ENCODE results near the gene DERA. TPM values are rescaled to one million over a fixed set of nuclear protein-coding genes. Genes with fewer than 3 reads are reported as not detected.
"Not testable (repeated sequence)": the region's sequence is repeated elsewhere in the genome, so short reads cannot be mapped to it uniquely, and the experiment has no call there.

The DERA gene
- 15.9 and 17.3 TPM in 2 replicates for total RNA-seq

- Mint-ChIP-seq H3K36me3 (ENCODE audit: low read depth) (no peaks in the 10 kb centered on the region), H3K9me3 (no peaks in the 10 kb centered on the region), H3K27me3 (no peaks in the 10 kb centered on the region), H3K4me3 (peak within 1 kb of the TSS; percentile 84), H3K4me1 (peaks cover 10% of the 10 kb centered on the region), H3K27ac (peak within 1 kb of the TSS; percentile 77)
- intact Hi-C loops (cut with micrococcal nuclease) = loop anchor here (1.0 kb wide), 2 partner anchors 13 to 29 kb away; partner anchors contain the start of gene STRAP
- peak; percentile 90 for DNase-seq
These were observed at the start of gene DERA for GRCh38 chr12:15910864-15911721. Gene DERA, plus strand, starts transcription at chr12:15911332. Its CDS starts 52 bp downstream, at chr12:15911384.

GRCh38 chr12:15861404-15861803 lies 49.7 kb upstream of the DERA start:
- peaks cover 6% of the 10 kb centered on the region for H3K4me1 Mint-ChIP-seq
- no peak overlapping the region for H3K27ac Mint-ChIP-seq
- no peaks in the 10 kb centered on the region for H3K9me3 Mint-ChIP-seq
- no peaks in the 10 kb centered on the region for H3K36me3 Mint-ChIP-seq (ENCODE audit: low read depth)
- H3K4me3 Mint-ChIP-seq = no peak overlapping the region
- H3K27me3 Mint-ChIP-seq = peaks cover 51% of the 10 kb centered on the region
- no peak for DNase-seq
- intact Hi-C loops (cut with micrococcal nuclease) = no loop called here

- H3K27ac Mint-ChIP-seq = no peak overlapping the region
- DNase-seq = no peak
- peaks cover 49% of the 10 kb centered on the region for H3K27me3 Mint-ChIP-seq
- peaks cover 6% of the 10 kb centered on the region for H3K4me1 Mint-ChIP-seq
- H3K36me3 Mint-ChIP-seq (ENCODE audit: low read depth) = no peaks in the 10 kb centered on the region
- intact Hi-C loops (cut with micrococcal nuclease) = no loop called here
- no peak overlapping the region for H3K4me3 Mint-ChIP-seq
- no peaks in the 10 kb centered on the region for H3K9me3 Mint-ChIP-seq
These were observed 48.3 kb upstream of the DERA start for GRCh38 chr12:15862840-15863239.

GRCh38 chr12:15863372-15863771 lies 47.8 kb upstream of the DERA start:
- Mint-ChIP-seq H3K36me3 (ENCODE audit: low read depth) (no peaks in the 10 kb centered on the region), H3K27ac (no peak overlapping the region), H3K4me1 (peaks cover 6% of the 10 kb centered on the region), H3K4me3 (no peak overlapping the region), H3K27me3 (peaks cover 46% of the 10 kb centered on the region), H3K9me3 (no peaks in the 10 kb centered on the region)
- no peak for DNase-seq
- intact Hi-C loops (cut with micrococcal nuclease) = no loop called here

GRCh38 chr12:15863984-15864383 lies 47.1 kb upstream of the DERA start:
- DNase-seq = no peak
- Mint-ChIP-seq H3K9me3 (no peaks in the 10 kb centered on the region), H3K27me3 (peaks cover 42% of the 10 kb centered on the region), H3K4me3 (peak overlapping the region; percentile 71), H3K27ac (no peak overlapping the region), H3K36me3 (ENCODE audit: low read depth) (no peaks in the 10 kb centered on the region), H3K4me1 (peaks cover 6% of the 10 kb centered on the region)
- intact Hi-C loops (cut with micrococcal nuclease) = no loop called here

GRCh38 chr12:15868186-15868585 lies 42.9 kb upstream of the DERA start:
- Mint-ChIP-seq H3K4me1 (peaks cover 6% of the 10 kb centered on the region), H3K36me3 (ENCODE audit: low read depth) (no peaks in the 10 kb centered on the region), H3K27ac (no peak overlapping the region), H3K9me3 (no peaks in the 10 kb centered on the region), H3K4me3 (no peak overlapping the region), H3K27me3 (peaks cover 26% of the 10 kb centered on the region)
- DNase-seq = no peak
- intact Hi-C loops (cut with micrococcal nuclease) = no loop called here

- H3K27ac Mint-ChIP-seq = no peak overlapping the region
- no peak overlapping the region for H3K4me3 Mint-ChIP-seq
- H3K9me3 Mint-ChIP-seq = no peaks in the 10 kb centered on the region
- intact Hi-C loops (cut with micrococcal nuclease) = no loop called here
- no peak for DNase-seq
- H3K27me3 Mint-ChIP-seq = peaks cover 24% of the 10 kb centered on the region
- peaks cover 6% of the 10 kb centered on the region for H3K4me1 Mint-ChIP-seq
- H3K36me3 Mint-ChIP-seq (ENCODE audit: low read depth) = no peaks in the 10 kb centered on the region
These were observed 37.6 kb upstream of the DERA start for GRCh38 chr12:15873556-15873955.

GRCh38 chr12:15874556-15875145 lies 36.5 kb upstream of the DERA start:
- H3K4me3 Mint-ChIP-seq; H3K36me3 Mint-ChIP-seq (ENCODE audit: low read depth); H3K27ac Mint-ChIP-seq; DNase-seq; H3K9me3 Mint-ChIP-seq; H3K4me1 Mint-ChIP-seq; intact Hi-C loops (cut with micrococcal nuclease): not testable (repeated sequence)
- H3K27me3 Mint-ChIP-seq = peaks cover 20% of the 10 kb centered on the region

GRCh38 chr12:15875863-15876262 lies 35.3 kb upstream of the DERA start:
- no peak overlapping the region for H3K4me3 Mint-ChIP-seq
- H3K36me3 Mint-ChIP-seq (ENCODE audit: low read depth) = no peaks in the 10 kb centered on the region
- H3K9me3 Mint-ChIP-seq = peaks cover 6% of the 10 kb centered on the region
- no peak for DNase-seq
- no peak overlapping the region for H3K27ac Mint-ChIP-seq
- peaks cover 19% of the 10 kb centered on the region for H3K27me3 Mint-ChIP-seq
- peaks cover 11% of the 10 kb centered on the region for H3K4me1 Mint-ChIP-seq
- intact Hi-C loops (cut with micrococcal nuclease) = no loop called here

- H3K4me1 Mint-ChIP-seq = peaks cover 30% of the 10 kb centered on the region
- DNase-seq = no peak
- no peak overlapping the region for H3K27ac Mint-ChIP-seq
- intact Hi-C loops (cut with micrococcal nuclease) = no loop called here
- peaks cover 7% of the 10 kb centered on the region for H3K9me3 Mint-ChIP-seq
- H3K36me3 Mint-ChIP-seq (ENCODE audit: low read depth) = peaks cover 15% of the 10 kb centered on the region
- peaks cover 18% of the 10 kb centered on the region for H3K27me3 Mint-ChIP-seq
- no peak overlapping the region for H3K4me3 Mint-ChIP-seq
These were observed 31.7 kb upstream of the DERA start for GRCh38 chr12:15879413-15879812.

GRCh38 chr12:15880721-15881120 lies 30.4 kb upstream of the DERA start:
- Mint-ChIP-seq H3K9me3 (peaks cover 7% of the 10 kb centered on the region), H3K27me3 (peaks cover 16% of the 10 kb centered on the region), H3K27ac (peak overlapping the region; percentile 31), H3K4me3 (peak overlapping the region; percentile 50), H3K4me1 (peaks cover 32% of the 10 kb centered on the region), H3K36me3 (ENCODE audit: low read depth) (peaks cover 25% of the 10 kb centered on the region)
- intact Hi-C loops (cut with micrococcal nuclease) = loop anchor here (5.0 to 10.0 kb wide), 3 partner anchors 348 to 1078 kb away; partner anchors contain the start of genes C12orf60 and WBP11
- no peak for DNase-seq

GRCh38 chr12:15882118-15882971 lies 28.8 kb upstream of the DERA start, which contains the start of gene STRAP:
Gene STRAP, plus strand, starts transcription at chr12:15882387. Its CDS starts 321 bp downstream, at chr12:15882708.
- peak within 1 kb of the TSS; percentile 97 for H3K4me3 Mint-ChIP-seq
- peak within 1 kb of the TSS; percentile 94 for H3K27ac Mint-ChIP-seq
- DNase-seq = peak; percentile 99
- peaks cover 39% of the 10 kb centered on the region for H3K4me1 Mint-ChIP-seq
- H3K27me3 Mint-ChIP-seq = peaks cover 3% of the 10 kb centered on the region
- intact Hi-C loops (cut with micrococcal nuclease) = loop anchor here (1.0 to 10.0 kb wide), 8 partner anchors 17 to 1112 kb away; partner anchors contain the start of genes C12orf60, DERA, EPS8 and WBP11
- H3K9me3 Mint-ChIP-seq = peaks cover 7% of the 10 kb centered on the region
- H3K36me3 Mint-ChIP-seq (ENCODE audit: low read depth) = peaks cover 41% of the 10 kb centered on the region

- peaks cover 3% of the 10 kb centered on the region for H3K27me3 Mint-ChIP-seq
- no peak for DNase-seq
- H3K9me3 Mint-ChIP-seq = peaks cover 7% of the 10 kb centered on the region
- H3K4me1 Mint-ChIP-seq = peaks cover 42% of the 10 kb centered on the region
- H3K27ac Mint-ChIP-seq = peak overlapping the region; percentile 94
- intact Hi-C loops (cut with micrococcal nuclease) = loop anchor here (2.0 to 10.0 kb wide), 6 partner anchors 95 to 1113 kb away; partner anchors contain the start of genes C12orf60, EPS8 and WBP11
- peak overlapping the region; percentile 97 for H3K4me3 Mint-ChIP-seq
- peaks cover 41% of the 10 kb centered on the region for H3K36me3 Mint-ChIP-seq (ENCODE audit: low read depth)
These were observed 27.6 kb upstream of the DERA start for GRCh38 chr12:15883536-15883935.
